NT2/D1 (cell line): ENCODE measurements around the gene LIPC.

Source experiments
- DNase-seq: peaks from one replicate; pipeline ENCODE4 v3.0.0-alpha.2; 2011; ENCODE audit warnings: low read depth, low spot score
- H3K27me3 ChIP-seq: 2 replicates; pipeline ENCODE4 v1.6.0; 2011; ENCODE audit warnings: mild to moderate bottlenecking; ENCODE audit not compliant: insufficient read length, insufficient read depth
- H3K36me3 ChIP-seq: 2 replicates; pipeline ENCODE4 v1.6.1; 2011; ENCODE audit warnings: mild to moderate bottlenecking, low read length, mixed read lengths; ENCODE audit not compliant: insufficient read depth, insufficient read length
- H3K4me1 ChIP-seq: 2 replicates; pipeline ENCODE4 v1.5.1; 2011; ENCODE audit not compliant: insufficient read depth, insufficient read length
- H3K4me3 ChIP-seq: 2 replicates; pipeline ENCODE4 v1.5.1; 2011; ENCODE audit warnings: low read depth; ENCODE audit not compliant: insufficient read length
- H3K9ac ChIP-seq: 2 replicates; pipeline ENCODE4 v1.6.0; 2011; ENCODE audit warnings: low read depth; ENCODE audit not compliant: insufficient read length
- H3K9me3 ChIP-seq: 2 replicates; pipeline ENCODE4 v1.5.1; 2011; ENCODE audit warnings: mild to moderate bottlenecking, low read length; ENCODE audit not compliant: insufficient read depth
- SUZ12 ChIP-seq: IDR thresholded peaks from 2 replicates; pipeline ENCODE4 v1.6.1; 2011; ENCODE audit not compliant: insufficient read length, insufficient read depth; ENCODE audit errors: extremely low read depth
- YY1 ChIP-seq: IDR thresholded peaks from 2 replicates; pipeline ENCODE4 v1.6.1; 2011; ENCODE audit not compliant: insufficient read length, insufficient read depth
- ZNF274 ChIP-seq: IDR thresholded peaks from 2 replicates; pipeline ENCODE4 v1.6.1; 2011; ENCODE audit warnings: mild to moderate bottlenecking, low read depth, low read length

Gene LIPC

GRCh38 chr15:58566029-58566428 lies 134.2 kb downstream of the LIPC start:
- H3K9ac ChIP-seq = no peak overlapping the region
- no peaks in the 10 kb centered on the region for H3K36me3 ChIP-seq
- peaks cover 7% of the 10 kb centered on the region; the same call in 1 of the 2 replicates for H3K9me3 ChIP-seq
- no peak for DNase-seq
- no peak overlapping the region for H3K4me3 ChIP-seq
- H3K27me3 ChIP-seq = no peaks in the 10 kb centered on the region
- TF ChIP-seq SUZ12 (no peak), ZNF274 (no peak), YY1 (no peak)
- no peaks in the 10 kb centered on the region for H3K4me1 ChIP-seq

GRCh38 chr15:58568157-58568571 lies 136.4 kb downstream of the LIPC start:
- Histone ChIP-seq H3K9me3 (peaks cover 7% of the 10 kb centered on the region; the same call in 1 of the 2 replicates), H3K4me1 (no peaks in the 10 kb centered on the region), H3K4me3 (no peak overlapping the region), H3K27me3 (no peaks in the 10 kb centered on the region), H3K9ac (no peak overlapping the region), H3K36me3 (no peaks in the 10 kb centered on the region)
- no peak for TF ChIP-seq SUZ12
- TF ChIP-seq YY1 = no peak
- TF ChIP-seq ZNF274 = no peak
- no peak for DNase-seq

GRCh38 chr15:58569455-58569854 lies 137.7 kb downstream of the LIPC start:
- Histone ChIP-seq H3K4me3 (no peak overlapping the region), H3K36me3 (no peaks in the 10 kb centered on the region), H3K9me3 (peaks cover 7% of the 10 kb centered on the region; the same call in 1 of the 2 replicates), H3K9ac (no peak overlapping the region), H3K27me3 (no peaks in the 10 kb centered on the region), H3K4me1 (no peaks in the 10 kb centered on the region)
- no peak for DNase-seq
- no peak for TF ChIP-seq ZNF274
- TF ChIP-seq YY1 = no peak
- TF ChIP-seq SUZ12 = no peak

GRCh38 chr15:58571491-58571890 lies 139.7 kb downstream of the LIPC start:
- Histone ChIP-seq H3K9ac (no peak overlapping the region), H3K9me3 (peaks cover 9% of the 10 kb centered on the region; the same call in 1 of the 2 replicates), H3K4me1 (no peaks in the 10 kb centered on the region), H3K4me3 (no peak overlapping the region), H3K27me3 (no peaks in the 10 kb centered on the region), H3K36me3 (no peaks in the 10 kb centered on the region)
- DNase-seq = no peak
- TF ChIP-seq YY1 = no peak

- DNase-seq = no peak
- Histone ChIP-seq H3K36me3 (no peaks in the 10 kb centered on the region), H3K4me3 (no peak overlapping the region), H3K4me1 (no peaks in the 10 kb centered on the region), H3K9ac (no peak overlapping the region), H3K27me3 (no peaks in the 10 kb centered on the region), H3K9me3 (peaks cover 9% of the 10 kb centered on the region; the same call in 1 of the 2 replicates)
- TF ChIP-seq YY1 = no peak
- TF ChIP-seq SUZ12 = no peak
- no peak for TF ChIP-seq ZNF274
These were observed 140.7 kb downstream of the LIPC start for GRCh38 chr15:58572521-58572920.

GRCh38 chr15:58573270-58573669 lies 141.5 kb downstream of the LIPC start:
- TF ChIP-seq SUZ12 = no peak
- TF ChIP-seq YY1 = no peak
- TF ChIP-seq ZNF274 = no peak
- Histone ChIP-seq H3K9me3 (peaks cover 9% of the 10 kb centered on the region; the same call in 1 of the 2 replicates), H3K4me1 (no peaks in the 10 kb centered on the region), H3K9ac (no peak overlapping the region), H3K36me3 (no peaks in the 10 kb centered on the region), H3K27me3 (no peaks in the 10 kb centered on the region), H3K4me3 (no peak overlapping the region)
- no peak for DNase-seq

GRCh38 chr15:58574631-58575030 lies 142.8 kb downstream of the LIPC start:
- Histone ChIP-seq H3K4me3 (no peak overlapping the region), H3K36me3 (no peaks in the 10 kb centered on the region), H3K27me3 (no peaks in the 10 kb centered on the region), H3K4me1 (no peaks in the 10 kb centered on the region), H3K9ac (no peak overlapping the region), H3K9me3 (peaks cover 6% of the 10 kb centered on the region; the same call in 1 of the 2 replicates)
- DNase-seq = no peak
- TF ChIP-seq YY1 (no peak), ZNF274 (no peak), SUZ12 (no peak)
